Retina (tissue), 1 donor: ENCODE data around the gene VPS37B.

Experiments
- DNase-seq: peaks from one replicate; pipeline ENCODE4 v3.0.0-alpha.2; 2016

Gene VPS37B

DNA sequence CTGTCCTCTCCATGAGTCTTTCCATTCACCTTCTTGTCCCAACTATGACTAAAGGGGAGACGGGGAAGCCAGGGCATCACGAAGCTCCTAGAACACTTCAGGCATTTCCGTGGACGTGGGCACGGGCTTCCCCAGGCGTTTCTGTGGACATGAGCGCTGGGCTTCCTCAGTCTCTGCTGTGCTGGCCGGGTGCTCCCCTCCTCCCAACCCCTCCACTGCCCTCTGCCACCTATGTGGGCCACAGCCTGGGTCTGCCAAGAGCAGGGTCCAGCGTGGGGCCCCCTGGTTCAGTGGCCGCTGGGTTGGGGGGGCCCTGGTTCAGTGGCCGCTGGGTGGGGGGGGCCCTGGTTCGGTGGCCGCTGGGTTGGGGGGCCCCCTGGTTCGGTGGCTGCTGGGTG is 45.9 kb downstream of the VPS37B start:
- no peak for DNase-seq

DNA sequence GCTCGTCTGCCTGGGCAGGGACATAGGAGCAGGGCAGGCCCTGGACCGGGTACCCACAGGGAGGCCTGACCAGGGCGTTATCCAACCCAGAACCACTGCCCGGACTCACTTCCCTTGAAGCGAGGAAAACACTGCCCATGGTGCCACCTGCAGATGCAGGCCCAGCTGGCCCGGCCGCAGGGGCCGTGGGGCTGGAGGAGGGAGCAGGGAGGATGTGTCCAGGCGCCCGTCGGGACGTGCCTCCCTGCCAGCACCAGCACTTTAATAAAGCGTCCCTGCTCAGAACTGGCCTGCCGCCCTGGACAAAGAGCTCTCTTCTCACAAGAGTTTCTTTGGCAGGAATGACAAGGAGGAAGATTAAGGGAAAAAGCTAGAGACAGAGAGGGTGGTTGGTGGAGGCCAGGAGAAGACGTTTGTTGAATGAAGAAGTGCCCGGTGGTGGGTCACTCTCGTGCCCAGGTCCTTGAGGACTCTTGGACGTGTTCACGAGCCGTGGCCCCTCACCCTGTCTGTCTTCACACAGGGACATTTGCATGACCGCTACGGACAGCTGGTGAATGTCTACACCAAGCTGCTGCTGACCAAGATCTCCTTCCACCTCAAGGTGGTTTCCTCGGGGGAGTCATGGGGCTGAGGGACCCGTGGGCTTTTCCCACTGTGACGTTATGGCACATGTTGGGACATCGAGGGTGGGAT is 46.4 kb downstream of the VPS37B start:
- DNase-seq: no peak

DNA sequence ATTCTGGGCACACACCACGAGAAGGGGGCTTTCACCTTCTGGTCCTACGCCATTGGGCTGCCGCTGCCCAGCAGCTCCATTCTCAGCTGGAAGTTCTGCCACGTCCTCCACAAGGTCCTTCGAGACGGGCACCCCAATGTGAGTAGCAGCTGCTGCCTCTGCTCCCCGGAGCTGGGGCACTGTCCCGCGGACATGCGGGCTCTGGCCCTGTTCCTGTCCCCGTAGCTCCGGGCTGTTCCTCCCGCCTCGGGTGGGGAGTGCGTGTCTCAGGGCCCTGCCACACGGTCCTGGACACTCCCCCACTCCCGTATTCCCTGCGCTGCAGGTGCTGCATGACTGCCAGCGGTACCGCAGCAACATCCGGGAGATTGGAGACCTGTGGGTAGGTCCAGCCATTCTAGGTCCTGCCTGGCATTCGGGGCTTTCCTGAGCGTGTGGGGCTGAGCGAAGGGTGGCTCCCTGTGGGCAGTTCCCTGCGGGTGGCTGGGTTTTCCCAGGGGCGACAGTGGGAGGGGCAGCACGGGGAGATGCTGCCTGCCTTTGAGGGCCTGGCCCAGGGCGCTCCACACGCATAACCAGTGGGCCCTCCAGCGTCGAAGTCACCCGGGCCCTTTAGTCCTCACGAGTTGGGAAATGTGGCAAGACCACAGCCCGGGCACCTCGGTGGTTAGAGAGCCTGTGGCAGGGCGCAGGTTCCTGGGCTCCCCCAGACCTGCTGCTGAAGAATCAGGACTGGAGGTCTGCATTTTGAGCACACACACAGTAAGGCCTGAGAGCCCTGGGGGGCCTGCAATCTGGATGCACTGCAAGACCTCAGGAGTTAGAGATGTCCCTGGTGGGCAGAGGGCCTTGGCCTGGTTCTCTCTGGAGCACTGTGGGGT is 47.2 kb downstream of the VPS37B start:
- no peak for DNase-seq

DNA sequence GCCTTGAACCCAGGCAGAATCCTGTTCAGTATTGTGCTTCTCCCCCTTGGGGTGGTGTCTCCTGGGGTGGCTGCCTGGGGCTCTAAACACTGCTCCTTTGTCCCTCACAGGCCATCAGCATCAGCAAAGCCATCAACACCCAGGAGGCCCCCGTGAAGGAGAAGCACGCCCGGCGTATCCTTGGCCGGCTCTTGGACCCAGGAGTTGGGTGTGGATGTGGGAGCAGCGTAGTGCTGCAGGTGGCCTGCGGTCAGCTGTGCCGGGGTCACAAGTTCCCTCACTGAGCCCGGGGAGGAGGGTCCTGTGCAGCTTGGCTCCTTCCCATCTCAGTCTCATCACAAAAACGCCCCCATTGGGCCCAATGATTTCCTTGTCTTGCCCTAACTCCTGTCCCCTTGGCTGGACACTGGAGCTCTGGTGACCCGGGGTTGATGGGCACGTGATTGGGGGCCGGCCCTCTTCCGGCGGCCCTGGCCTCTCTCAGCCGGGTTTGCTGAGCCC is 48.0 kb downstream of the VPS37B start:
- DNase-seq: no peak

DNA sequence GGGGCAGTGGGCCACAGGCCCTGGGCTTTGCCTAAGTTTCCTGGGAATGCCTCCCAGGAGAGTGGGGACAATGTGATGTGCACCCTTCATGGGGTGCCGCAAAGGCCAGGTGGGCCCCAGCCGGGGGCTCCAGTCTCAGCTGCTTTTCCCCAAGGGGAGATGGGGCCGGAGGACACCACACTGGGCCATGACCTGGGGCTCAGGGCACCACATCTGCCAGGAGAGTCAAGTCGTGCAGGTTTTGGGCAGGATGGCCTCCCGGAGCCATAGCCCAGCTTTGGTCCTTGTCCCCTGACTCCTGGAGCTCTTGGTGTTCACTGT is 48.4 kb downstream of the VPS37B start:
- DNase-seq: no peak

DNA sequence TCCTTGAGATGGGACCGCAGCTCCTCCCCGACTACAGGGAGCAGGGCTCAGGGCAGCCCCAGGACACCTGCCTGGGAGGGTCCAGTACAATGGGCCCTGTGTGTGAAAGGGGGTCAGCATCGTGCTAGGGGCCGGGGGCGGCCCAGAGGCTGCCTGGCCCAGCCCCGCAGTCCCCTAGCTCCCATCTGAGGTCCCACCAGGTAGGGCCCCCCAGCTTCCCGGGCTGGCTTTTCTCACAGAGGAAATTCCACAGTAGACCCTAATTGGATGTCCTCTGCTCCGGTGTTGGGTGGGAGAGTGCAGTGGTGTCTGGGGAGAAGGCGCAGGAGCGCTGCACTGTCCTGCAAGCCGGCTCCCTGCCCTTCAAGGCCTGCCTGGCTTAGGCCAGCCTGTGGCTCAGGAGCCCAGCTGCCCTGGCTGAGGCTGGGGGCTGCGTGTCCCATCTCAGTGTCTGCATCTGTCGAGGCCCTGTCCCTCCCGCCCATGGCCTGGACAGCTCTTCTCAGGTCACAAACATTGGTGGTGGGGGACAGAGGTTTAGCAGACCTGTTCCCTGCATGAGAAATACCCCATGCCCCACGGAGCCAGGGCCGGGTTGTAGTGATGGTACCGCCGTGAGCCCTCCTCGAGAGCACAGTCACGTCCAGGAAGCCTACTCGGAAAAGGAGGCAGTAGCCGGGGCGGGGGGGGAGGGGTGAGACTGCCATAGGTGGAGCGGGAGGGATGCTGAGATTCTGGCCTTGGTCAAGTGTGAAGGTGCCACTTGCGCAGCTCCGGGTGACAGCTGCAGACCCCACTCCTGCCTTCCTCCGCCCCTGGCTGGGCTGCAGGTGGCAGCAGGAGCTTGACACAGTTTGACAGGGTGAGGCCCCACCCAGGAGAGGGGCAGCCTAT is 49.1 kb downstream of the VPS37B start:
- DNase-seq: no peak

DNA sequence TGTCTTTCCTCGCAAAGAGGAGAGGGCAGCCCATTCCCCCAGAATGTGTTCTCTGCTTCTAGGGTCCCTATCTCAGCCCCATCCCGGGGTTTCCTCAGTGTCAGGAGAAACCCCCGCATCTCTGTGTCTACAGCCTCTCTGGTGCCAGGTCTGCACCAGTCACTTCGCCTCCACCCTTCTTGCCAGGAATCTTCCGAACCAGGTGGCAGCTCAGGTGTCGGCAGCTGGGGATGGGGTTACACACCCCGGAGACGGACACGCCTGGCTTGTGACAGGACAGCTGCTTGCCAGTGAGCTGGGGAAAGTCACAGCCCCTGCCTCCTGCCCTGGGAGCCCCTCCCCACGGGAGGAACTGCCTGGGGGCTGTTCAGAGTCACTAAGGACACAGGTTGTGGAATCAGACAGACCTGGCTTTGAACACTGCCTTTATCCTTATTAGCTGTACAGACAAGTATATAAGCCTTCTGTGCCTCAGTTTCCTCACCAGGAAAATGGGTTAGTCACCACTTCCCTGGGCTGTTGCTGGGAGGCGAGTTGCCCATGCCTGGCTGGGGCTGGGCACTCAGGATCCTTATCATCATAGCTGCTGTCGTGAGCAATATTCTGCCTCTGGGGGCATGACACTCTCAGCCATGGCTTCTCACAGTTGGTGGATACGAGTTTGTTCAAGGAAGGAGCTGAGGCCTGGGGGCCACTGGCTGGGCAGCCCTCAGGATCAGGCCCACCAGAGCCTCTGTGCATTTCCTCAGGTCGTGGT is 49.9 kb downstream of the VPS37B start:
- no peak for DNase-seq

DNA sequence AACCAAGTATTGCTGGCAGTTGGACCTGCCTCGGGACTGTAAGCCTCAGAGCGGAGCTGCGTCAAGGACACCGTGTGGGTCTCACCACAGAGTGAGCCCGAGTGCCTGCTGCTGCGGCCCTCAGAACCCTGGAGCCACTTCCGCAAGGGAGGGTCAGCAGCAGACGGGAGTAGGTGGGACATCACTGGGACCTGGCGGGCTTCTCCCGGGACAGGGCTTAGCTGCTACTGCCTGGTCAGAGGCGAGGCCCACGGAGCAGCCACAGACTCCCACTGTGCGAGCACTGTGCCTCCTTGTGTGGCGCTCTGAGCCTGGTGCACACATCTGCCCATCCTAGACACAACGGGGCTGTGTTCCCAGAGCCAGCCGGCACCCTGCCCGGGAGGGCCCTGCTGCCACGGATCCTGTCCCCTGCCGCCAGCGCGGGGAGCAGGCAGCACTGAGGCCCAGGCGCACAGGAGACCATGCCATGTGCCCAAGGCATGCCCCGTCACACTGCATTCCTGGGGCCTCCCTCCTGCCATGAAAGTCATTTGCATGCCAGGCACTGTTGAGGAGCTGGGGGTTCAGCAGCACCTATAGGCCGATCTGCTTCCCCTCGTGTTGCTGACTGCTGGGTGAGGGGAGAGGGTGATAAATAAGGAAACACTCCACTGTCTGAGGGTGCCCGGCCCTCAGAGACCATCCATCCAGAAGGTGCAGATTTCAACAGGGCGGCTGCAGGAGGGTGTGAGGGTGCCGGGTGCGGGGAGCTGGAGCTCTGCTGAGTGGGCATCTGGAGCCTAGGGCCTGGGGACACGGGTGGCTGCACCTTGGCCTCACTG is 50.7 kb downstream of the VPS37B start:
- no peak for DNase-seq

DNA sequence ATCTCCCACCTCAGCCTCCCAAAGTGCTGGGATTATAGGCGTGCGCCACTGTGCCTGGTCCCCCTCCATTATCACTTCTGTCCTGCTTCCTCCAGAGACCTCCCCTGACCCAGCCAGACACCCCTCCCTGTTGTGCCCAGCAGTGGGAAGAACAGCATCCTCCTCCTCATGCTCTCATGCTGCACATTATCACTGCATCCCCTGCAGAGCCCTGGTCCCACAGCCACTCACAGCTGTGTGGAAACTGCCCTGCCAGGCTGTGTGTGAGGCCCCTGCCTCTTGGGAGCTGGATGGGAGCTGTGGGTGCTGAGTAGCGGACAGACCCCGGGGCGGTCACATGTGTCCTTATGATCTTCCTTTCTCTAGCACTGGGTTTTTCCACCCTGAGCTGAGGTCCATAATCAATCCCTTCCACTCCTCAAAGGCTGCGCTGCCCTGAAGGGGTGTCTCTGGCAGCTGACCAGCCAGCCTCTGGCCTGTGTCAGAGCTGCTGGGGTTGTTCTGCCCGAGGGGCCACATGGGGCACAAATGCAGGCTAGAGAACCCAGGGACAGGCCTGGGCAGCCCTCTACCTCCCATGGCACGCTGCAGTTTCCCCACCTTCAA is 51.5 kb downstream of the VPS37B start:
- no peak for DNase-seq

DNA sequence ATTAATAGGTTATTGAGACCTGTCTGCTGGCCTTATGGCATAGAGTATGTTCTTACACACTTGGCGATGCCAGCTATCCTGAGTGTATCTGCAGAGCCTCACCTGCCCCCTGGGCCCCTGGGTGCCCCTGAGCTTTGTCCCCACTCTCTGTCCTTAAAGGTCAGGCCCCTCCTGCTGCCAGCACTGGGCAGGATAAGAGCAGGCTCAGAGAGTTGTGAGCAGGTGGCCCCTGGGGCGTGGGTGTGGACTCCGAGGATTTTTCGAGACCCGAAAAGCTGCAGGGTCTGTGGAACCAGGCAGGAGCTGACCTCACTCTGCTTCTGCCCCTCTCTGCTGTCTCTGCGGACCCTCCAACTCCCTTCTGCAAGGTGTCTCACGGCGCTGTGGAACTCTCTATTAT is 52.5 kb downstream of the VPS37B start:
- no peak for DNase-seq

DNA sequence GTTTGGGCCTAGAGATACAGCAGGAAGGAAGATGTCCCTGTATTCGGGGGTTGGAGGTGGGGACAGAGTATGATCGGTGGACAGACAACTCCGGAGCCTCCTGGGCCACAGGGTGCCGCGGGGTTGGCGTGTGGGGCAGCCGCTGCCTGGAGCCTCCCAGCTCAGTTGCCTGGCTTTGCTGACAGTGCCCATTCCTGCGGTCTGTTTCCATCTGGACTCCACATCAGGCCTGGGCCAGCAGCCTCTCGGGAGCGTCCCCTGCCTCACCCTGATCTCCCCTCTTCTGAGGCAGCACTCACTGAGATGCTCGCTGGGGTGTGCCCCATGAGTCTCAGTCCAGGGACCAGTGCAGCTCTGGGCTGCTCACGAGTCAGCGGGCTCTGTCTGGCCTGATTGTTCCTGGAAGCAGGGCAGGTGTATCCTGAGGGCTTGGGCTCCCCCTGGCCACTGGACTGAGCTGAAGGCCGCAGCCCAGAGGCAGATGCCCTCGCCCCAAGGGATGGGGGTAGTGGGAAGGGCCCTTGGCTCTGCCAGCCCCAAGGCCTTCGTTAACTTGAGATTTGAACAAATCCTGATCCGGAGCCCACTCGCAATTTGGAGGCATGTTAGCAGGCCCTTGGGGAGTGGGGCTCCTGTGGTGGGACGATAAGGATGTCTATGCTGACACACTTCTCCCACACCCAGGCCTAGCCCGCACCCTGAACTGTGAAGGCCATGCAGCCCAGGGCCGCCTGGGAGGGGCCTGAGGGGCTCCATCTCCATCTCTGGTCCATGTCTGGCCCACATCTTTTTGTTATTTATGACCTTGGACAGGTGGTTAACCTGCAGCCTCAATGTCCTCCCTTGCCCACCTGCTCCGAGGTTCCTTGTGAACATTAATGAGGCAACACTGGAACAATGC is 53.2 kb downstream of the VPS37B start:
- no peak for DNase-seq

DNA sequence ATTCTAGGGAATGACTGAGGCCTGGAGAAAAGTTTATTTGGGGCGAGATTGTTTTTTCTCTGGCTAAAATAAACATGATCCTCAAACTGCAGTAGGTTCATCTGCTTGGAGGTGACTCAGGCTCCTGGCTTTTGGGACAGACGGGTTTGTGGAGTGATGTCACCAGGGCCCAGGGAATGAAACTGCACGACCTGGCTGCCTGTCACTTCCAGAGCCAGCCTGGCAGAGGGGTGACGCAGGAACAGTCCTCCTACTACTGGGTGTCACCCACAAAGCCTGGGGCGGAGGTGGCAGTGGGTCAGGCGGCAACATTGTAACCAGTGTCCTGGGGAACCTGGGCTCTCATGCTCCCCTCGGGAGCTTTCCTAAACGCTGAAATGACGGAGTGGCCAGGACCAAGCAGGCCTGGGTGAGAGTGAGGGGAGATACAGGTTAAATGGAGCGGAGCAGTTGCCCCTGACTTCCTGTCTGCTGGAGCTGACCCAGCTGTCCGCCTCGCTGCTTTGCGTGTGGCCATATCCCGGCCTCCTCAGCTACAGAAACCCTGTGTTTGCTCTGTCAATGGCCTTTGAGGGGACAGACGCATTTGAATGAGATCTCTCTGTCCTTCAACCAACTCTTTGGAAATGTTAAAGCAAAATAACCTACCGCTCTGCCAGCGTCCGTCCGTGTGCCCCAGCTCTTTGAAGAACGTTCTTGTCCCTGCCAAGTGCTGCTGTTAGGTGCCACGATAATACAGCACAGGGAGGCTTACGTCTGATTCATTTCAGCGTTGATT is 54.2 kb downstream of the VPS37B start:
- DNase-seq: no peak

DNA sequence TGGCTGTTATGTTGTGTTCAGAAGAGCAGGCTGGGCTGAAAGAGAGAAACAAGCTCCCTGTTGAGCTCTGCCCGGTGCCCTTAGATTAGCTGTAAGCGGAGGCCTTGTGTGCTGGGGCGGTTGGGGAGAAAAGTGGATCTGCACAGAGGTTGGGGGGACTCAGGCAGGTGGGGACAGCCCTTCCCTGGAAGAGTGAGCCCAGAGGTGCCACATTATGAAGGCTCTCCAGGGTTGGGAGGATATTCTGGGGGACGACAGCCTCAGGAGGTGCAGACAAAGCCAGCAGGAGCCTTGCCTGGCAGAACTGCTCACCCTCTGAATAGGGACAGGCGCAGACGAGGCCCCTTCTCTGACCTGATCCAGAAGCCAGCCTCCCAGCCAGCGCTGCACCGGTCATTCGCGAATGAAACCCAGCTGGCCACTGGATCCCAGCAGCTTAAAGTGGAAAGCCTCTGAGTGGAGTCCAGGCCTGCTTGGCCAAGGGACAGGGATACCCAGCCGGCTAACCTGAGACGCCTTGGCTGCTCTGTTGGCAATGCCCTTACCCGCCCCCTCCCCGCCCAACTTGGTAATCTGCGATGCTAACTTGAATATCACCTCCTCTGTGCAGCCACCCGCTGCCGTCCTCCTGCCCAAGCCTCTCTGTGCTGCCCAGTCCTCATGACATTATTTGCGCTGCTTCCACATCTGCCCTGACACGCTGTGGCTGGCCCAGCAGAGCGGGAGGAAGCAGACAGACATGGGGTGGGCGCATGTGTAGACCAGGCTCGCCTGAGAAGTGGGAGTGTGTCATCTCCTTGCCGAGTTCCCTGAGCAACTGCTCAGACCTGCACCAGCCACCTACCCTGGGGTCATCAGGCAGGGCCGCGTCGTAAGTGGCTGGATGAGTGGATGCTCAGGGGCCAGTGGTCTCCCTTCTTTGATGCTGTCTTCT is 55.1 kb downstream of the VPS37B start:
- no peak for DNase-seq

DNA sequence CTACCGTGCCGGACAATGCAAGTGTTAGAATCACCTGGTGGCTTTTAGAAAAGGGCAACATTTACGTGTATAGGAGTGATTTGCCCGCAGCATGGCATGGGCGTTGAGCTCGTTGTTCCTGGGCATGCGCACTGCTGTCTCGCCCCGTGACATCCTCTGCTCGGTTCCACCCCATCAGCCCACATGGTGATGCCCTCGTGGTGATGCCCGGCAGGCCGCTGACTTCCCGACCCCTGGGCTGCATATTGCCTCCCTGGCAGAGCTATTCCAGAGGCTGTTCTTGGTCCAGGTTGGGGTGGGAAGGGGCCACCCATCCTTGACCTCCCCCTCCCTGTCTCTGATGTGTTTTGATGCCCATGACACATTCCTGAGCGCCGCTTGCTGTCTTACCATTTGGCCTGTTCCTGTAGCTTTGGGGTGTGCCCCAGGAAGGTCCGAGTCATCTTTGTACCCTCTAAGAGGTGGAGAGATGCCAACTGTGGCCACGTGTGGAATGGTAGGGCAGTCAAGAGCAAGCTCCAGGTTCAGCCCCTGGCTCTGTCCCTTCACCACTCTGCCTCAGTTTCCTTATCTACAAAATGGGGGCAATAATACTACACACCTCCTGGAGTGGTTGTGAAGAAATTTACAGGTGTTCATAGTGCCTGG is 55.9 kb downstream of the VPS37B start:
- no peak for DNase-seq

DNA sequence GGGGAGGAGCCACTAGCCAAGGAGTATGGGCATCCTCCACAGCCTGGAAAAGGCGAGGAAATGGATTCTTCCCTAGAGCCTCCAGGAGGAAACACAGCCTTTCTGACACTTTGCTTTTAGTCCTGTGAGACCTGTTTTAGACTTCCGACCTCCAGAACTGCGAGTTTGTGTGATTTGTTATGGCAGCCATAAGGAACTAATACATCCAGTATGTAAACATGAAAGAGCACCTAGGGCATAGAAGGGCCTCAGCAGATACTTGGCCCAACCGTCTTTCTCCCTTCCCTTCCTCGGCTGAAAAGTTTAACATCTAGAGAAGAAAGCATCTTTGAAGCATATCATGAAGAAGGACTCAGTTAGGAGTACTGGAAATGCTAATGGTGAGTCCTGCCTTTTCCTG is 57.1 kb downstream of the VPS37B start:
- DNase-seq: no peak

DNA sequence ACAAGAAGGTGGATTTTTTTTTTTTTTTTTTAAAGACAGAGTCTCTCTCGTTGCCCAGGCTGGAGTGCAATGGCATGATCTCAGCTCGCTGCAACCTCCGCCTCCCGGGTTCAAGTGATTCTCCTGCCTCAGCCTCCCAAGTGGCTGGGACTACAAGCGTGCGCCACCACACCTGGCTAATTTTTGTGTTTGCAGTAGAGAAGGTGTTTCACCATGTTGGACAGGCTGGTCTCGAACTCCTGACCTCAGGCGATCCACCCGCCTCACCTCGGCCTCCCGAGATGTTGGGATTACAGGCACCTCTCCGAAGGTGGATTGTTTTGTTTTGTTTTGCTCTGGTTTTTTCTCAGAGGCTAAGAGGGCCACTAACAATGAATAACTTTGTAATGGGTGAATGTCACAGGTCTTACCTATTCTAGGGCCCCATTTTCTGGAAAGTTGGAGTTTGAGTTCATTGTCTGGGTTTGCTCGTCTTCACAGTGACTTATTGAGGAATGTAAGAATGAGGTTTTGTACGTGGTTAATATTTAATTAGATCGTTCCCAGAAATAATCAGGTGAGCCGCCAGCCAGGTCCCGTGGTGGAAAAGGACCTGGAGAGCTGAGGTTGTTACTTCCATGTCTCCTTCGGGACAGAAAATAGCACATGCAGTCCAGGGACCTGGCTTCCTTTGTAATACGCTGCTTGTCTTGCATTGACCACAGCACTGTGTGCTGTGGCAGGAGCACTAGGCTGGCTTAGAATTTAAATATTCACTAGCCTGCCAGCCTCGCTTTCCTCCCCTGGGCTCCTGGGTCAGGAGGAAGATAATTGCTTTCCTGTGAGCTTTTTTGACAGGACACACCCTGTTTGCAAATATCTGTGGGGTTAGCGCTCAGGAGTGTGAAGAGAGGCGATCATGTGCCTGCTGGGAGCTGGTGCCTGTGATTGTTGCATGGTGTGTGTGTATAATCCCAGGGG is 58.3 kb downstream of the VPS37B start:
- no peak for DNase-seq
